ENCODE results near the gene RNASE11.
A peak's percentile ranks its signal among the peaks of the same experiment; 100 is the strongest.

The RNASE11 gene

DNA sequence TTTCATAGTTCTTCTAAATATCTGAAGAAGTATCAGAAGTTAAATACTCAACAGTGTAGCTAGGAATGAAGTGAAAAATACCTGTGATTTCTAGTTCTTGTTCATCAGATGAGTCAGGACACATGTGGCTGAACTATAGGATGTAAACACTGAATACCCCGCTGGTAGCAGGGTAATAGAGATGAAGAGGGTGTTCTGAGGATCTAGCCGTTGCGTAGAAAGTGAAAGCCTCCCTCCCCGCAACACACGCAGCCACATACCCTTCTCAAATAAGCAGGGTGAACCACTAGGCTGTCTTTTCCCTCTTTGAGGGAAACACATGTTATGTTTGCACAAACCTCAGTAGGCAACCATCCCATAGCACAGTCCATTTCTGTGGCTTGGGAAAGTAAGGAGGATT is 19.8 kb upstream of the RNASE11 start:
- TF ChIP-seq, protein P1, sequence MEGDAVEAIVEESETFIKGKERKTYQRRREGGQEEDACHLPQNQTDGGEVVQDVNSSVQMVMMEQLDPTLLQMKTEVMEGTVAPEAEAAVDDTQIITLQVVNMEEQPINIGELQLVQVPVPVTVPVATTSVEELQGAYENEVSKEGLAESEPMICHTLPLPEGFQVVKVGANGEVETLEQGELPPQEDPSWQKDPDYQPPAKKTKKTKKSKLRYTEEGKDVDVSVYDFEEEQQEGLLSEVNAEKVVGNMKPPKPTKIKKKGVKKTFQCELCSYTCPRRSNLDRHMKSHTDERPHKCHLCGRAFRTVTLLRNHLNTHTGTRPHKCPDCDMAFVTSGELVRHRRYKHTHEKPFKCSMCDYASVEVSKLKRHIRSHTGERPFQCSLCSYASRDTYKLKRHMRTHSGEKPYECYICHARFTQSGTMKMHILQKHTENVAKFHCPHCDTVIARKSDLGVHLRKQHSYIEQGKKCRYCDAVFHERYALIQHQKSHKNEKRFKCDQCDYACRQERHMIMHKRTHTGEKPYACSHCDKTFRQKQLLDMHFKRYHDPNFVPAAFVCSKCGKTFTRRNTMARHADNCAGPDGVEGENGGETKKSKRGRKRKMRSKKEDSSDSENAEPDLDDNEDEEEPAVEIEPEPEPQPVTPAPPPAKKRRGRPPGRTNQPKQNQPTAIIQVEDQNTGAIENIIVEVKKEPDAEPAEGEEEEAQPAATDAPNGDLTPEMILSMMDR (IDR thresholded peaks at IDR 0.05; ENCODE audit: borderline replicate concordance, insufficient read depth, low read depth, low read length): no peak

DNA sequence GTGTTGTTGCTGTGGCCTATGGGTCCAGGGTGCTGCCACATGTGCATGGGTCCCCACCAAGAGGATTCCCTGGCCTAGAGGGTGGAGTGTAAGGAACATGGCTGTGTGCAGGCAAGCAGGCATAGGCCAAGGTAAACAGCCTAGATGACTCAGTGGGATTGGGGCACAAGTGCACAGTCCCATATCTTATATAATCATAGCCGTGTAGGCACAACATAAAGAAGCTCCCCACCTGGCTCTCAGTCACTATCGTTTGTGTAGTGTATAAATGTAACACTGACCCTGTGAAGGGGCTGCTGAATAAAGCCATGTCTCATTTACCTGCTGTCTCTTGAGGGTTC is 19.1 kb upstream of the RNASE11 start:
- no peak overlapping the region for H3K4me3 ChIP-seq (ENCODE audit: low read depth, low read length)

More for the DNA sequence above, 19.8 kb upstream of the RNASE11 start:
- H3K4me3 ChIP-seq (ENCODE audit: low read depth, low read length): no peak overlapping the region

DNA sequence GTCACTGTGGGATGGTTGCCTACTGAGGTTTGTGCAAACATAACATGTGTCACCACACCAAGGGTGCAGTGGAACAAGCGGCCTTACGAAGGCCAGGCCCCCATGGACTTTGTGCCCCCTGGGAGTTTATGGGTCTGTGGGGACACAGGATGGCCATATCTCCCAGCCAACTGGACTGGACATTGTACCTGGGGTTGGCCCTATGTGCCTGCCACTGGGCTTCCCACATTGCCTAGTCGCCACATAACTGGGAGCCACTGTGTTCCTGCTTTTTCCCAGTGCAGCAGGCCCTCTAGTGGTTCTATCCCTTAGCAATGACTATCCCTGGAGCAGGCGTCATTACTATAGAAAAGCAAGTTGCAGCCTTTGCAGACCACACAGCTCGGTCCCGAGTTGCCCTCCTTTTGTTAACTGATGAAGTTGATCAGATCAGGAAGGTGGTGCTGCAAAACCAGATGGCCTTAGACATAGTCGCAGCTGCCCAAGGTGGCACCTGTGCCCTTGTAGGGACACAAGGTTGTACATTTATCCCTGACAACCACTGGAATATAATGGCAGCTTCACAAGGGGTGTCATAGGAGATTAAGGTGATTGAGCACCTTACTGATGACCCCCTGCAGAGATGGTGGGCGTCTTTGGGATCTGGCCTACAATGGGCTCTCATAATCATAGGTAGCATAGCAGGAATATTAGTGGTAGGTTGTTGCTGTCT is 18.5 kb upstream of the RNASE11 start:
- no peak overlapping the region for H3K4me3 ChIP-seq (ENCODE audit: low read depth, low read length)
- TF ChIP-seq, protein P1 (IDR thresholded peaks at IDR 0.05; ENCODE audit: borderline replicate concordance, insufficient read depth, low read depth, low read length): peak; percentile 53

More for the DNA sequence above, 19.1 kb upstream of the RNASE11 start:
- TF ChIP-seq, protein P1 (IDR thresholded peaks at IDR 0.05; ENCODE audit: borderline replicate concordance, insufficient read depth, low read depth, low read length): no peak

DNA sequence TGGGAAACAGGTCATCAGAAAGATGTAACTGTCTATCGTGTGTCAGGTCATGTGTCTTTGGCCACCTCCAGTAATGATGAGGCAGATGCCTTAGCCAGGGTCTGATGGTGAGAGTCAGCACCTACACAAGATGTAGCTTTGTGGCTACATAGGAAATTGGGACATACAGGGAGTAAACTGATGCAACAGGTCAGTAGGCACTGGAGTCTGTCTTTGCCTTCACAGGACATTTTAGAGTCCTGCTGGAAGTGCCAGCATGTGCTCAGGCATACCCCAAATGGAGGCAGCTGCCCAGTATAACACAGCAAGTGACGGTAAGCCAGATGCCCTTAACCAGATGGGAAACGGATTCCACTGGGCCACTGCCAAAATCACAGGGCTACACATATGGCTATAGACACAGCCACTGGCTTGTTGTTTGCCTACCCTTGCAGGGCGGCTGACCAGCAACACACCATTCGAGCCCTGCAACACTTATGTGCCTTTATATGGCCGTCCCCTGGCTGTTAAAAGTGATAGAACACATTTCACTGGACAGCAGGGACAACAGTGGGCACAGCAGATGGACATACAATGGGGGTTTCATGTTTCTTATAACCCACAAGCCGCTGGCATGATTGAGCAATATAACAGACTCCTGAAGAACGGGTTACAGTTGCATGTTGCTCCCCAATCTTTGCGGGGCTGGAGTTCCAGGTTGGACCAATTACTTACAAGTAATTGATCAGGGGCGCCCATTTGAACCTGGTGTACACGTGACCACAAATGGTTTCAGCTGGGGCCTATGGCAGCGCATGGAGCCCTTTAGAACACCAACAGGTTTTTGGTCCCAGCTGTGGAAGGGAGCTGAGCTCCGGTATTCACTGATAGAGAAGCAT is 16.3 kb upstream of the RNASE11 start:
- H3K4me3 ChIP-seq (ENCODE audit: low read depth, low read length): no peak overlapping the region
- TF ChIP-seq, protein P1 (IDR thresholded peaks at IDR 0.05; ENCODE audit: borderline replicate concordance, insufficient read depth, low read depth, low read length): no peak

DNA sequence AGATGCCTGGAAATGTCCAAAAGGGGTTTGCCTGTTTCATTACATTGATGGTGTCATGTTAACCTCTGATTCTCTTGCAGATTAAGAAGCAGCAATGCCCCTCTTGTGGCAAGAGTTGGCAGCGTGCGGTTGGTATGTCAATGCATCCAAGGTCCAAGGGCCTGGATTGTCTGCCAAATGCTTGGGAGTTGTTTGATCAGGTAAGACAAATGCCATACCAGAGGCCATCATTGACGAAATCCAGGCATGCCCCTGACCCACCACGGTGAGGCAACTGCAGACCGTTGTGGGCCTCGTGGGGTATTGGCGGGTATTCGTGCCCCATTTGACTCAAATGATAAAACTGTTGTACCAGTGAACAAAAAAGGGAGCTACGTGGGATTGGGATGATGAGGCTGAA is 14.8 kb upstream of the RNASE11 start:
- TF ChIP-seq, protein P1 (IDR thresholded peaks at IDR 0.05; ENCODE audit: borderline replicate concordance, insufficient read depth, low read depth, low read length): no peak
- no peak overlapping the region for H3K4me3 ChIP-seq (ENCODE audit: low read depth, low read length)

DNA sequence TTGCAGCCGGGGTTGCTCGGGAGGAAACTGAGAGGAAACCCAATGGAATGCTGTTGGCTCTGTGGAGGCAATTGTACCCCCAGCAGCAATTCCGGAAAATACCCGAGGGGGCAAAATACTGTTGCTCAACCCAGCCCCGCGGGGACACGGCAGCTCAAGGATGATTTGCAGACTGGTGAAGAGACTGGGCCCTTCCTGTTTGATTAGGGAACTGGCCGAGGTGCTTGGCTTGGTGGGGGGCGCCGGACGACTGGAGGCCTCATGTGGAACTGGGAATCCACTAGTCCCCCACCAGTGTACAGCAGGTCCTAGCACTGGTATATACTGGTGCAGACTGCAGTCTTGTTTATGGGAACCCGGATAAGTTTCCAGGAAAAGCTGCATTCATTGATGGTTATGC is 13.7 kb upstream of the RNASE11 start:
- TF ChIP-seq, protein P1 (IDR thresholded peaks at IDR 0.05; ENCODE audit: borderline replicate concordance, insufficient read depth, low read depth, low read length): no peak

More for the DNA sequence above, 13.7 kb upstream of the RNASE11 start:
- H3K4me3 ChIP-seq (ENCODE audit: low read depth, low read length): no peak overlapping the region
